GM18868 (cell line): ENCODE data around the gene MTRR.
A peak's percentile ranks its signal among the peaks of the same experiment; 100 is the strongest.

ENCODE experiments used
- ATAC-seq: cut with Tn5 transposase; IDR thresholded peaks from one replicate; pipeline ENCODE4 v1.9.1; 2021; ENCODE audit warnings: mild to moderate bottlenecking, moderate library complexity; ENCODE audit not compliant: unreplicated experiment

Gene MTRR

DNA sequence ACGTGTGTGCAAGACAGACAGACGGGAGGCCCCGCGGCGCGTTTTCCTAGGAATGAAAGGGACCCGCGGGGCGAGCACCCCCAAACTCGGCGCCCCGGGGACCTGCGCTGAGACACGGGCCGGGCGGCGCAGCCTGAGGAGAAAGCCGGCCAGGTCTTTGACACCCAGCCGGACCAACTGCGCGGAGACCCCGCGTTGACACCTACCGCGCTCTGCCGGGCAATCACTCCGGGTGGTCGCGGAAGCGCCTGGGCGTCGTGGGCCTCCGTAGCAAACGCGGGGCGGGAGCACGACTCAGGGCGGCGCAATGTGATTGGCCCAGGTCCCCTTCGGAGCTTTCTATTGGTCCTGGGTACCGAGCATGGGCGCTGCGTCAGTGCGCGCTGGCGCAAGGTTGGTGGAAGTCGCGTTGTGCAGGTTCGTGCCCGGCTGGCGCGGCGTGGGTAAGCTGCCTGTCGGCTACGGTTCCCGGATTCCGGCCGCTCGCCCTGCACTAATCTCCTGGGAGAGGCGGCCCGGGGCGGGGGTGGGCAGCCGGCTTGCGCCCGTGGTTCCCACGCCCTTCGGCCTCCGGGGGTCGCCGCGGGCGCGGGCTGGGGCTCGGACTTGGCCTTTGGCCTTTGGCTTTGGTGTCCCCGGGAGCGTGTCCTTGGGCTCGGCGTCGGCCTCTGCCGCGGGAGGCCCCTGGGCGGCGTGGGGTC lies at the start of gene MTRR, which contains the start of gene FASTKD3:
Gene MTRR, plus strand, starts transcription at position 376 of the 701 bp plus-strand sequence. CDS start 1,647 bp downstream, outside the sequence.
Gene FASTKD3, minus strand, starts transcription at position 259 of the 701 bp plus-strand sequence. CDS start 948 bp downstream, outside the sequence.
- ATAC-seq = peak; percentile 99

GRCh38 chr5:7822449-7822848 lies 46.5 kb upstream of the MTRR start:
- no peak for ATAC-seq

GRCh38 chr5:7823594-7823993 lies 45.4 kb upstream of the MTRR start:
- ATAC-seq = no peak

DNA sequence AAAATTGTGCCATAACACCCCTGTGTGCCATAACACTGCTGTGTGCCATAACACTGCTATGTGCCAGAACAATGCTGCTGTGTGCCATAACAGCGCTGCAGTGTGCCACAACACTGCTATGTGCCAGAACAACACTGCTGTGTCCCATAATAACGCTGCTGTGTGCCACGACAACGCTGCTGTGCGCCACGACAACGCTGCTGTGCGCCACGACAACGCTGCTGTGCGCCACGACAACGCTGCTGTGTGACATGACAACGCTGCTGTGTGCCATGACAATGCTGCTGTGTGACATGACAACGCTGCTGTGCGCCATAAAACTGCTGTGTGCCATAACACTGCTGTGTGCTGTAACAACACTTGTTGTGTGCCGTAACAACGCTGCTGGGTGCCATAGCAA lies 44.0 kb upstream of the MTRR start:
- ATAC-seq = no peak

DNA sequence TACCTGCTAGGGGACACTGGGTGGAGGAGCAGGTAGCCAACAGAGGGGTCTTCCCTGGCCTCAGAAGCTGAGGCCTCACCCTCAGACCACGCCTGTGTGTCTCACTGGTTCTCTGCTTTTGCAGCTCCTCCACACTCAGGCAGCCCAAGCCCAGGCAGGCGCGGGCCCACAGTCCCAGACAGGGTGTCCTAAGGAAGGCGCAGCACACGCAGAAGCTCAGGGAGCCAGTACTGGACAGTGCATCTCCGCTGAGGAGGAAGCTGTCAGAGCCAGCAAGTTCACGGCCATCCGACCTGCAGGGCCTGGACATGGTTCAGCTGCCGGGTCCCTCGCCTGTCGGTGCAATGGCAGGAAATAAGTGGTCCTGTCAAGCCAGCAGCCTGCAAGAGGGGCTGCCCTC lies 43.3 kb upstream of the MTRR start:
- no peak for ATAC-seq

DNA sequence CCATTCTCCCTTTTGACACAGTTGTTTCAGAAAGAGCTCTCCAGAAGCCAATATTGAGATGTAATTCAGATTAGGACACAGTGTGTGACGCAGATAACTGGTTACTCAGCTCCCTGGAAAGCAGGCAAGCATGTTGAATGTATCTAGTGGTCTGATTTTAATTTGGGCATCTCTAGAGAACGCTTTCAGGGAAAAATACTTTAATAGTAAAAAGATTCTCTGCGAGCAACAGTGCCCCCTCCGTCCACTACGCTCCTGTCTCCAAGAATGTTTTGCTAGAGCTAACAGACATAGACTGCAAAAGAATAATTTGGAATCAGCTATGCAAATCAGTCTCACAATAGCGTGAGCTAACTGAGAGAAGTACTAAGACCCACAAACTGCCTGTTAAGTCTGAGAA lies 41.3 kb upstream of the MTRR start:
- ATAC-seq = no peak

DNA sequence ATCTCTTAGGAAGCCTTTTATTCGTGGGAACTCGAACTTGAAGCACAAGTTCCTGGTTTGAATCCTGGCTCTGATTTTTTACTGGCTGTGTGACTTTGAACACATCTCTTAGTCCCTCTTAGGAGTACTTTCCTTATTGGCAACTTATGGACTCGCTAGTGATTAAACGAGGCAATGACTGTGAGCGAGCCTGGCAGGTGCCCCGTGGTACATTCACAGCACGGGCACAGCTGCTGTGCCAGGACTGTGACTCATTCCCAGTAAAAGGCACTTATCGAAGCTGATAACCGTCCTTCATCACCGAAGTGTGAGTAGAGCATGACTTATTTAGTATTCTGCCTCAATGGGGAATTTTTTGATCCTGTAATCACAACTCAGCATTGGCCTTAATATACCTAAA lies 40.7 kb upstream of the MTRR start:
- ATAC-seq = no peak

- ATAC-seq = no peak
Measured at GRCh38 chr5:7834982-7835381, 34.0 kb upstream of the MTRR start.

DNA sequence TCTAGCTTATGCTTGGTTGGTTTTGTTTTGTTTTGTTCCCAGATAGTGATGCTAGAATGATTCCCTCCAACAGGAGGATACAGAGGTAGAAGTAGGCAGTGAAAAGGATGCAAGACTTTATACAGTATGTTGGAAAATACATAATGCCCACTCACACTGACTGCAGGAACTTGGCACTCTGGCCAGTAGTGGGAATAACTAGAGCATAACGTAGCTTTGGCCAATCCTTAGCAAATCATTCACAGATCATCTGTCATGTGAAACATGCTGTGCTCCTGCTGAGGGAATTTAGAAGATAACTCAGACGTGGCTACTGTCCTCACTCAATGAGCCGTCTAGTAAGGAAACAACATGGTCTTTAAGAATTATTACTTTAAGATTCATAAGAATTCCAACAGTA lies 31.5 kb upstream of the MTRR start:
- no peak for ATAC-seq

DNA sequence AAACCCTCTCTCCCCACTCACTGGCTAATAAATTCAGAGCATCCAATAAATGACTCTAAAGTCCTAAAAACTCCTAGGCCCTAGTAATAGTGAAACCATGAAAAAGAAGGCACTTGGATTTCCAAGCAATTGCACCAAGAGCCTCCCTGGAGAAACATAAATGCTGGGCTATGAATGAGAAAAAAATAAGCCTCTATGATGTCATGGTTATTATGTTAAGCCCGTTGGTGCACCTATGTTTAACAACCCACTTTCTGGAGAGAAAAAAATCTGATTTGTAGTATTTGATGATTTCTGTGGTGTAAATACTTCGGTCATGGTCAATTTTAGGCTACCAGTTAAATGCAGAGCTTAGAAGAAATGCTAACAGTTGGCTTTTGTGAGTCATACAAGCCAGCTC lies 26.4 kb upstream of the MTRR start:
- ATAC-seq = no peak

DNA sequence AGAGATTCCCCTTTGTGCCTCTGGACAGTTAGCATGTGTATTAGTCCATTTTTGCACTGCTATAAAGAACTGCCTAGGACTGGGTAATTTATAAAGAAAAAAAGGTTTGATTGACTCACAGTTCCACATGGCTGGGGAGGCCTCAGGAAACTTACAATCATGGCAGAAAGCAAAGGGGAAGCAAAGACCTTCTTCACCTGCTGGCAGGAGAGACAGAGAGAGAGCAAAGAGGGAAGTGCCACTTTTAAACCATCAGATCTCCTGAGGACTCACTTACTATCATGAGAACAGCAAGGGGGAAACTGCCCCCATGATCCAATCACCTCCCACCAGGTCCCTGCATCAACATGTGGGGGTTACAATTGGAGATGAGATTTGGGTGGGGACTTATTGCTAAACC lies 24.0 kb upstream of the MTRR start:
- no peak for ATAC-seq

DNA sequence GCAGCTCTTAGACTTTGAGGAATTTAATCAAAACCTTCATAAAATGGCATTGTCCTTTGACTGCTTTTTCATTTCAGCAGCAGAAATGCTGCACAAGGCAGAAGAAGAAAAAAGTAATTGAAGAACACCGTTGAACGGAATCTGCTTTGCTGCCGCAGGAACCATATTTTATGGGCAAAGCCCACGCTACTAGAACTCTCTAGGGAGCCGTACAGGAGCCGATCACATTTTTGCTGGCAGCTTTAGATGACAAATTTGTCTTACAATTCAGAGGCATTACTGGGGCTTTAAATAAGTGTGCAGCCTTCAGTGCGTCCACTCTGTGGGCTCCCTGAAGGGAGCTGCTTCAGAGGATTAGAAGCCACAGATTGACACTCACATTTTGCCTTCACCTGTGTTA lies 23.4 kb upstream of the MTRR start:
- no peak for ATAC-seq

- no peak for ATAC-seq
Measured at GRCh38 chr5:7846327-7846726, 22.6 kb upstream of the MTRR start.

DNA sequence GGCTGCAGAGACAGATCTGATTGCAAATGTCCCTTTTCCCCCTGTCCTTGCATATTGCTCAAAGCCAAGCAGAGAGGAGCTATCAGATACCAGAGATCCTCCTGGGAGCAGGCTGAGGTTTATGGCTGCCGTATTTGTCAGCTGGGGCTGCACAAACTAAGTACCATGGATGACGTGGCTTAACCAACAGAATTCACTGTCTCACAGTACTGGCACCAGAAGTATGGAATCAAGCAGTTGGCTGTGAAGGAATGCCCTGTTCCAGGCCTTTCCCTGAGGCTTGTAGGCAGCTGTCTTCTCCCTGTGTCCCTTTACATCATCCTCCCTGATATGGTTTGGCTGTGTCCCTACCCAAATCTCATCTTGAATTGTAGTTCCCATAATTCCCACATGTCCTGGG lies 20.7 kb upstream of the MTRR start:
- no peak for ATAC-seq

DNA sequence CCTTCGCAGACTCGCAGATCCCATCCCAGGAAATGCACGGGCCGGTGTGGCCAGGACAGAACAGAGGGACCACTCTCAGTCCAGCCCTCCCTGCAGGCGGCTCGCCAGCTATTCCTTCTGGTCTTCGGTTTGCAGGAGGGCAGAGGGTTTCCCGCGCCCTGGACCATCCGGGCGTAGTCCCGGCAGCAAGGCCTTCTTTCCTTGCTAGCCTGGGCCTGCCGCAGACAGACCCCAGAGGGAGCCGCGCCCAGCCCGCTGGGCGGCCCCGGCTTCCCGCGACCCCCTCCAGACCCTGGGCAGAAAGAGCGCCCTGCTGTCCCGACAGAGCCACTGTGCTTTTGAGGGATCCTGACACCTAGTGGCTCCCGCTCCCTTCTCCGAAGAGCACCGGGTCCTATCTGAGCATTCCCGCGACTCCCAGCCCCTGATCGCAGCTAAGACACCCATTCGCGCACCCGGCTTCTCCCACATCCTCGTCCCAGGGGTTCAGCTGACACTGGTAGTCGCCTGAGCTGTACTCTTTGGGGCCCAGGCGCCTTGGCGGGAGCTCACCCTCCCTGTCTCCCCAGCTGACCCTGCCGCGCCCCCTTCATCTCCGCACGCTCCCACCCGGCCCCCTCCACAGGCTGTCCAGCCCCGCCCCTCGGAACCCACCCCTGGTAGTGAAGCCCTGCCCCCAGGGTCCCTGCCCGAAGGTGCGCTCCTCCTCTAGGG lies 19.1 kb upstream of the MTRR start:
- ATAC-seq = no peak

DNA sequence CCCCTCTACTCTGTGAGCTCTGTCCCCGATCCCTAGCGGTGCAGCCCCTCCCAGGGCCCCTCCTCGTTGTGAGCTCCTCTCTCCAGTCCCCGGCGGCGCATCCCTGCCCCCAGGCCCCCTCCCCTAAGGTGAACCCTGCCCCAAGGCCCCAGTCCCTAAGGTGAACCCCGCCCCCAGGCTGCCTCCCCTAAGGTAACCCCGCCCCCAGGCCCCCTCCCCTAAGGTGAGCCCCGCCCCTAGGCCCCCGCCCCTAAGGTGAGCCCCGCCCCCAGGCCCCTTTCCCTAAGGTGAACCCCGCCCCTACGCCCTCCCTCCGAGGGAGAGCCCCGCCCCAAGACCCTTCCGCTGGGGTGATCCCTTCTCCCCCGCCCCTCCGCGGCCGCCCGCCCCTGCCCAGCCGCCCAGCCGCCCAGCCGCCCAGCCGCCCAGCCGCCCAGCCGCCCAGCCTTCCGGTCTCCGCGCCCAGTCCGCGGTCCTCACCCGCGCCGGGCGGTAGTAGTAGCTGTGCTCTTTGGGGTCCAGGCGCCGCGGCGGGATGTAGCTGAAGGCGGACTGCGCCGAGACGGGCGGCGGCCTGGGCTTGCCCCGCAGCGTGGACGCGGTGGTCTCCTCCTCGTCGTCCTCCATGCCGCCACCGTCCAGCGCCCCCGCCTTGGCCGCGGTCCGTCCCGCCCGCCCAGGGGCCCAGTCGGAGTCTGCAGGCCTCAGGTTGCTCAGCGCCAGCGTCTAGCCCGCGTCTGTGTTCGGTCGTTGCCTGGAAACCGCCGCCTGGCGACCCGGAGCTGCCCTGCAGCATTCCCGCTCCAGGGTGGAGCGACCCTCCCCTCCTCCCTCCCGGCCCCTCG lies 18.3 kb upstream of the MTRR start, which contains the start of gene CFAP90:
Gene CFAP90, minus strand, starts transcription at position 739 of the 845 bp plus-strand sequence. Its CDS starts 112 bp downstream, at position 627.
- ATAC-seq = no peak

GRCh38 chr5:7851240-7851592 lies 17.7 kb upstream of the MTRR start:
- ATAC-seq = no peak

DNA sequence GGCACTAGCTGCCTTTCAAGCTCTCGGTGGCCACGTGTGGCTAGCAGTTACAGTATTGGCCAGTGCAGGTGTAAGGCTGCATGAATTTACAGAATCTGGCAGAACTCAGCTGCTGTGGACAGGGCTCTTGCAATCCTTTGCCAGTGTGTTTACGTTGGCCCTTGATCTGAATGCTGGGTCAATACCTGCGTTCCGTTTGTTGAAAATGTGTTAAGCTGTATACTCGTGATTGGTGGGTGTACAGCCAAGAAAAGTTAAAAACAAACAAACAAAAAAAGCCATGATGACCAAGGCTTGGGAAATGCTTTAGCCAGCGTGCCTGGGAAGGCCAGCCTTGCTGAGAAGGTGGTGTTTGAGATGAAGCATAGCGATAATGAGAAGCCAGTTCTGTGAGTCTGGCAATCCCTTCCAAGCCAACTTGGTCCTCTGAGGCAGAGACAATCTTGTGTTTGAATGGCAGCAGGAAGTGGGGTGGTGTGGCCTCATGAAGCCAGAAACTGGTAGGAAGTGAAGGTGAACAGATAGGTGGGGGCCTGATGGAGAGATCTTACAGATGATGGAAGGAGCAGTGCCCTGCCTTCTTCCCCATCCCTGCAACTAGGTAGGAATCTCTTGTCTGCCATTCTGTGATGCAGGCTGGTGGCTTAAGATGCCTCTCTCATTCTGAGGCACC lies 17.2 kb upstream of the MTRR start:
- ATAC-seq = no peak

GRCh38 chr5:7852542-7852941 lies 16.4 kb upstream of the MTRR start:
- ATAC-seq = peak; percentile 52

DNA sequence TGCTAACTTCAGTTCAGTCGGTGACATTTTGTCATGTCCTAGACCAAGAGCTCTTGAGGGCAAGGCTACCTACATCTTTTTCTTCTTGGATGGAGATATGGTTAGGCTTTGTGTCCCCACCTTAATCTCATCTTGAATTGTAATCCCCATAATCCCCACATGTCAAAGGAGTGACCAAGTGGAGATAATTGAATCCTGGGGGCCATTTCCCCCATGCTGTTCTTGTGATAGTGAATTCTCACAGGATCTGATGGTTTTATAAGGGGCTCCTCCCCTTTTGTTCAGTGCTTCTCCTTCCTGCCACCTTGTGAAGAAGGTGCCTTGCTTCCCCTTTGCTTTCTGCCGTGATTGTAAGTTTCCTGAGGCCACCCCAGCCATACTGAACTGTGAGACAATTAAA lies 16.0 kb upstream of the MTRR start:
- no peak for ATAC-seq

DNA sequence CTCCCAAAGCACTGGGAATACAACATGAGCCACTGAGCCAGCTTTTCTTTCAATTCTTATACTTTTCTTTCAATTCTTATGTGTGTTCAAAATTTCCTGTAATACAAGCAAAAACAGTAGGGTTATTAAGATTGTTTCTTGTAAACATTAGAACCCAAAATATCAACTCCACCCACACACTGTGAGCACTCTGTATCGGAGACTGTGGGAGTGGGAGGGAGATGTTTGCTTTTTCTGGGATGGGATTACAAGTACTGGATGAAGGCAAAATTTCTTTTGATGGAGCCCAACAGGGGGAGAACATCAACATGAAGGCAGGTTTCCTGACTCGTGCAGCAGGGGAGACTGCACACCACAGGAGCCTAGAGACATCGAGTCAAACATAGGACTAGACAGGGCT lies 13.3 kb upstream of the MTRR start:
- ATAC-seq = no peak
